ENCODE measurements around the gene CRY1.

Gene CRY1

GRCh38 chr12:107126796-107127481 is 33.6 kb upstream of the CRY1 start:
- no peaks in the 10 kb centered on the region for H3K36me3 ChIP-seq
- H3K9me3 ChIP-seq, result no peaks in the 10 kb centered on the region
- H3K4me3 ChIP-seq (ENCODE audit: low read depth in 1 of 2, low read length in 1 of 2), result no peak overlapping the region
- H3K27ac ChIP-seq, result no peak overlapping the region
- no peaks in the 10 kb centered on the region for H3K4me1 ChIP-seq (ENCODE audit: control insufficient read depth in 1 of 2, insufficient read depth in 1 of 2, low read depth in 1 of 2, low read length in 1 of 2)
- H3K27me3 ChIP-seq, result no peaks in the 10 kb centered on the region
- TF ChIP-seq CTCF (IDR thresholded peaks at IDR 0.05), result no peak

- no peak overlapping the region for H3K27ac ChIP-seq
- no peak for TF ChIP-seq CTCF (IDR thresholded peaks at IDR 0.05)
- no peaks in the 10 kb centered on the region for H3K36me3 ChIP-seq
- H3K4me3 ChIP-seq (ENCODE audit: low read depth in 1 of 2, low read length in 1 of 2), result no peak overlapping the region
- H3K9me3 ChIP-seq, result no peaks in the 10 kb centered on the region
- H3K27me3 ChIP-seq, result no peaks in the 10 kb centered on the region
- H3K4me1 ChIP-seq (ENCODE audit: control insufficient read depth in 1 of 2, insufficient read depth in 1 of 2, low read depth in 1 of 2, low read length in 1 of 2), result no peaks in the 10 kb centered on the region
Observed at GRCh38 chr12:107125833-107126232, 32.5 kb upstream of the CRY1 start.

- Histone ChIP-seq H3K9me3 (no peaks in the 10 kb centered on the region), H3K4me1 (ENCODE audit: control insufficient read depth in 1 of 2, insufficient read depth in 1 of 2, low read depth in 1 of 2, low read length in 1 of 2) (no peaks in the 10 kb centered on the region), H3K27me3 (no peaks in the 10 kb centered on the region), H3K4me3 (ENCODE audit: low read depth in 1 of 2, low read length in 1 of 2) (no peak overlapping the region), H3K27ac (no peak overlapping the region), H3K36me3 (no peaks in the 10 kb centered on the region)
- no peak for TF ChIP-seq CTCF (IDR thresholded peaks at IDR 0.05)
Observed at GRCh38 chr12:107122452-107122958, 29.2 kb upstream of the CRY1 start.

GRCh38 chr12:107119091-107119490 is 25.7 kb upstream of the CRY1 start:
- no peaks in the 10 kb centered on the region for H3K27me3 ChIP-seq
- H3K4me3 ChIP-seq (ENCODE audit: low read depth in 1 of 2, low read length in 1 of 2), result no peak overlapping the region
- H3K36me3 ChIP-seq, result no peaks in the 10 kb centered on the region
- no peaks in the 10 kb centered on the region for H3K4me1 ChIP-seq (ENCODE audit: control insufficient read depth in 1 of 2, insufficient read depth in 1 of 2, low read depth in 1 of 2, low read length in 1 of 2)
- no peak for TF ChIP-seq CTCF (IDR thresholded peaks at IDR 0.05)
- H3K27ac ChIP-seq, result no peak overlapping the region
- H3K9me3 ChIP-seq, result no peaks in the 10 kb centered on the region

- Histone ChIP-seq H3K27ac (no peak overlapping the region), H3K36me3 (no peaks in the 10 kb centered on the region), H3K27me3 (no peaks in the 10 kb centered on the region), H3K4me3 (ENCODE audit: low read depth in 1 of 2, low read length in 1 of 2) (no peak overlapping the region), H3K4me1 (ENCODE audit: control insufficient read depth in 1 of 2, insufficient read depth in 1 of 2, low read depth in 1 of 2, low read length in 1 of 2) (no peaks in the 10 kb centered on the region), H3K9me3 (no peaks in the 10 kb centered on the region)
- no peak for TF ChIP-seq CTCF (IDR thresholded peaks at IDR 0.05)
Observed at GRCh38 chr12:107118624-107119023, 25.3 kb upstream of the CRY1 start.

All from neutrophil (primary cell).